IMR-90 (cell line): ENCODE results near the gene HDAC5. TPM values are rescaled to one million over a fixed set of nuclear protein-coding genes. Genes with fewer than 3 reads are reported as not detected.
"Not testable (repeated sequence)": the region's sequence is repeated elsewhere in the genome, so short reads cannot be mapped to it uniquely, and the experiment has no call there.

Source experiments
- ATAC-seq: fragments of 200-7000 bp; cut with Tn5 transposase; 2 replicates; pipeline ENCODE4 v1.9.1; 2020; ENCODE audit warnings: low read depth, mild to moderate bottlenecking, moderate library complexity
- BruUV-seq: library from RNA; stranded (reverse); fragments of 400-500 nt; replicated peaks from 2 replicates; lab custom pipeline; 2021; lab: Mats Ljungman, UMichigan
- CTCF ChIA-PET: fragments of 300-600 bp; formaldehyde crosslinking; extraction: SDS; loops from one replicate; lab custom pipeline; 2021; ENCODE audit warnings: antibody characterized with exemption; lab: Yijun Ruan, JAX
- POLR2A ChIA-PET: fragments of 300-600 bp; sonication (Branson Sonifier 250); formaldehyde crosslinking; loops from one replicate; lab custom pipeline; 2022; ENCODE audit warnings: antibody characterized with exemption; ENCODE audit not compliant: unreplicated experiment; lab: Charles Lee
- DNase-seq: peaks from one replicate; pipeline ENCODE4 v3.0.0; 2013
- H2AFZ ChIP-seq: replicated peaks from 2 replicates; pipeline ENCODE3; 2013; ENCODE audit warnings: low read length, mild to moderate bottlenecking; ENCODE audit not compliant: poor library complexity
- H2AK5ac ChIP-seq: 2 replicates; pipeline ENCODE4 v1.6.1; 2013; ENCODE audit warnings: low read depth, low read length, inconsistent platforms
- H2AK9ac ChIP-seq: replicated peaks from 2 replicates; pipeline ENCODE3; 2013; ENCODE audit warnings: mild to moderate bottlenecking, low read depth, low read length, moderate library complexity; ENCODE audit not compliant: poor library complexity
- H2BK120ac ChIP-seq: 2 replicates; pipeline ENCODE4 v1.6.1; 2013; ENCODE audit warnings: low read depth, low read length, inconsistent platforms
- H2BK15ac ChIP-seq: 3 replicates; pipeline ENCODE4 v1.6.1; 2013; ENCODE audit warnings: low read depth, low read length, inconsistent platforms
- H2BK20ac ChIP-seq: 2 replicates; pipeline ENCODE4 v1.6.1; 2013; ENCODE audit warnings: low read depth, mild to moderate bottlenecking, inconsistent platforms, low read length, moderate library complexity
- H2BK5ac ChIP-seq: 2 replicates; pipeline ENCODE4 v1.6.1; 2013; ENCODE audit warnings: mild to moderate bottlenecking, low read depth, low read length, inconsistent platforms; ENCODE audit not compliant: poor library complexity, severe bottlenecking
- H3K14ac ChIP-seq: replicated peaks from 2 replicates; pipeline ENCODE4 v1.6.1; 2013; ENCODE audit warnings: low read depth, low read length, inconsistent platforms
- H3K18ac ChIP-seq: 2 replicates; pipeline ENCODE4 v1.6.1; 2013; ENCODE audit warnings: low read depth, low read length, control low read depth
- H3K23ac ChIP-seq: 2 replicates; pipeline ENCODE4 v1.6.1; 2013; ENCODE audit warnings: low read depth, low read length, inconsistent platforms
- H3K27ac ChIP-seq: 2 replicates; pipeline ENCODE4 v1.5.1; 2013; ENCODE audit warnings: mild to moderate bottlenecking, control low read depth, low read length; ENCODE audit not compliant: insufficient read depth
- H3K27me3 ChIP-seq: 2 replicates; pipeline ENCODE4 v1.6.1; 2013; ENCODE audit warnings: low read length; ENCODE audit not compliant: control insufficient read depth, insufficient read depth
- H3K36me3 ChIP-seq: 2 replicates; pipeline ENCODE4 v1.6.1; 2013; ENCODE audit warnings: low read length, mixed read lengths; ENCODE audit not compliant: control insufficient read depth, insufficient read depth
- H3K4ac ChIP-seq: 2 replicates; pipeline ENCODE4 v1.6.1; 2013; ENCODE audit warnings: low read depth, low read length, inconsistent platforms
- H3K4me1 ChIP-seq: 2 replicates; pipeline ENCODE4 v1.6.1; 2013; ENCODE audit warnings: low read length, mixed read lengths; ENCODE audit not compliant: control insufficient read depth, insufficient read depth
- H3K4me2 ChIP-seq: 2 replicates; pipeline ENCODE4 v1.6.1; 2013; ENCODE audit warnings: low read depth, mild to moderate bottlenecking, control low read depth, low read length, moderate library complexity
- H3K4me3 ChIP-seq: 2 replicates; pipeline ENCODE4 v1.5.1; 2013; ENCODE audit warnings: low read depth, mild to moderate bottlenecking, control low read depth, low read length, moderate library complexity; ENCODE audit not compliant: insufficient read depth
- H3K56ac ChIP-seq: 2 replicates; pipeline ENCODE4 v1.6.1; 2013; ENCODE audit warnings: low read length, inconsistent platforms; ENCODE audit not compliant: insufficient read depth; ENCODE audit errors: extremely low read depth
- H3K79me1 ChIP-seq, 2 experiments: 2 replicates each; pipeline ENCODE4 v1.6.1; 2013; ENCODE audit warnings: low read length in 2 of 2, inconsistent platforms in 1 of 2, low read depth in 1 of 2
- H3K9ac ChIP-seq: 2 replicates; pipeline ENCODE4 v1.6.1; 2013; ENCODE audit warnings: low read depth, low read length, control low read depth
- H3K9me1 ChIP-seq: 2 replicates; pipeline ENCODE4 v1.6.1; 2013; ENCODE audit warnings: low read length, inconsistent platforms; ENCODE audit not compliant: insufficient read depth
- H3K9me3 ChIP-seq: 2 replicates; pipeline ENCODE4 v1.6.1; 2013; ENCODE audit warnings: low read length; ENCODE audit not compliant: control insufficient read depth, insufficient read depth
- H4K20me1 ChIP-seq: 2 replicates; pipeline ENCODE4 v1.6.1; 2013; ENCODE audit warnings: low read length, inconsistent platforms; ENCODE audit not compliant: insufficient read depth
- H4K5ac ChIP-seq: 2 replicates; pipeline ENCODE4 v1.6.1; 2013; ENCODE audit warnings: mild to moderate bottlenecking, low read depth, low read length, control low read depth
- H4K8ac ChIP-seq, 2 experiments: 2 replicates each; pipeline ENCODE4 v1.6.1; 2013; ENCODE audit warnings: low read depth in 2 of 2, low read length in 2 of 2, control low read depth in 1 of 2, inconsistent platforms in 1 of 2
- H4K91ac ChIP-seq: 2 replicates; pipeline ENCODE4 v1.6.1; 2013; ENCODE audit warnings: low read depth, low read length, inconsistent platforms; ENCODE audit not compliant: insufficient read depth
- POLR2A ChIP-seq: IDR thresholded peaks from 2 replicates; pipeline ENCODE4 v1.6.1; 2012; ENCODE audit warnings: mild to moderate bottlenecking, low read depth, low read length
- WGBS, 2 experiments: methylation state at CpG; one replicate each; pipeline versions ENCODE4 v1.1.5 to v1.1.7; 2013; ENCODE audit warnings: missing lambda C conversion rate in 2 of 2; ENCODE audit not compliant: insufficient read length in 1 of 2; ENCODE audit errors: extremely low coverage in 2 of 2; 5-methylcytosine and 5-hydroxymethylcytosine counted together
- dilution Hi-C: fragments of 300-500 bp; cut with HindIII; formaldehyde crosslinking; loops from one replicate; pipeline ENCODE4 v1.14.3; 2018; ENCODE audit warnings: low sequenced_read_pairs; ENCODE audit not compliant: unreplicated experiment
- in situ Hi-C: fragments of 300-500 bp; cut with MboI; formaldehyde crosslinking; loops from 3 replicates; pipeline ENCODE4 v1.14.3; 2019; ENCODE audit warnings: low sequenced_read_pairs, inconsistent platforms, mixed read lengths
- intact Hi-C: fragments of 100-400 bp; cut with micrococcal nuclease; formaldehyde crosslinking; loops from 2 replicates; pipeline ENCODE4 v1.10.0; 2022
- polyA plus RNA-seq, 3 experiments: library from polyadenylated mRNA; depleted of rRNA; stranded (reverse); fragments of >200 nt; gene quantifications; 2 replicates each; pipeline ENCODE4 v1.2.3, GENCODE V29; 2012; ENCODE audit warnings: low replicate concordance in 1 of 3
- total RNA-seq: library from RNA; depleted of rRNA; stranded (reverse); fragments of >200 nt; gene quantifications from 2 replicates; pipeline ENCODE4 v1.2.3, GENCODE V29; 2012

HDAC5 gene
- total and polyA plus RNA-seq, 2 of the 4 experiments (the other 2 are of a cell fraction) = 47.0 to 61.3 TPM

GRCh38 chr17:44144966-44145739 lies 21.7 kb upstream of the HDAC5 start (continued):
- TF ChIP-seq POLR2A = no peak

GRCh38 chr17:44143921-44144320 lies 20.5 kb upstream of the HDAC5 start:
- H2AK5ac ChIP-seq, H2AFZ ChIP-seq, intact Hi-C loops, H3K4me1 ChIP-seq, H3K56ac ChIP-seq, H2BK120ac ChIP-seq, H3K9me3 ChIP-seq, H4K20me1 ChIP-seq, H2BK20ac ChIP-seq, in situ Hi-C loops, H3K9me1 ChIP-seq, BruUV-seq, H3K27me3 ChIP-seq, H3K27ac ChIP-seq, H3K4me3 ChIP-seq, H3K4me2 ChIP-seq, H4K91ac ChIP-seq, H3K4ac ChIP-seq, H2BK5ac ChIP-seq, DNase-seq, H4K8ac ChIP-seq, dilution Hi-C loops, H2AK9ac ChIP-seq, H3K9ac ChIP-seq, H3K14ac ChIP-seq, H2BK15ac ChIP-seq, POLR2A ChIA-PET, ATAC-seq, H3K18ac ChIP-seq, H4K5ac ChIP-seq: not testable (repeated sequence)
- H3K36me3 ChIP-seq = peaks cover 14% of the 10 kb centered on the region; the same call in 1 of the 2 replicates
- CTCF ChIA-PET = interaction anchor here (0.6 kb wide), 1 partner anchor 11 kb away, joined by 4 read pairs; no protein-coding TSS in a partner anchor
- peaks cover 4 to 37% of the 10 kb centered on the region in 2 experiments; a peak in 3 of 4 replicates for H3K79me1 ChIP-seq
- 0 out of 2 replicates have a peak overlapping the region, but pooled peaks have one; percentile 12 for H3K23ac ChIP-seq
- 91% methylated on average over 3 of the region's 8 CpGs; no CpG with 5 or more reads in 1 of the 2 experiments for WGBS, 2 experiments
